HG03159 (cell line): ENCODE data around the gene LRFN2.

ENCODE experiments used
- ATAC-seq: cut with Tn5 transposase; IDR thresholded peaks from one replicate; pipeline ENCODE4 v1.9.1; 2021; ENCODE audit warnings: mild to moderate bottlenecking, moderate library complexity; ENCODE audit not compliant: unreplicated experiment

Gene LRFN2

DNA sequence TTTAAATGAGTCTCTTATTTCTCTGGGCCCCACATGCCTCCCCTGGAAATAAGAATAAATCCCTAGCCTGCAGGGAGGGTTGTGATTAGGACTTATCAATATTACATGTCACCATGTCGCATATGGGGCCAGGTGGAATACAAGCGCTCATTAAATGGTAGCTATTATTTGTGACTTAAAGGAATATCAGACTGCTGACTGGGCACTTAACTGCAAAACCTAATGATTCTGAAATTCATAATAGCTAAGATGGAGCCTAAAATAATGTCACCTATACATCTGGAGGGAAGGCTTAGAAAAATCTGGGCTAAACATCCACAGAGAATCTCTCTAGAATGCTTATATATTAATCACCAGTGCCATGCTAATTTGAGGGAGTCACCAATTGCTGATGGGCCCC lies 106.5 kb downstream of the LRFN2 start:
- ATAC-seq, result no peak

DNA sequence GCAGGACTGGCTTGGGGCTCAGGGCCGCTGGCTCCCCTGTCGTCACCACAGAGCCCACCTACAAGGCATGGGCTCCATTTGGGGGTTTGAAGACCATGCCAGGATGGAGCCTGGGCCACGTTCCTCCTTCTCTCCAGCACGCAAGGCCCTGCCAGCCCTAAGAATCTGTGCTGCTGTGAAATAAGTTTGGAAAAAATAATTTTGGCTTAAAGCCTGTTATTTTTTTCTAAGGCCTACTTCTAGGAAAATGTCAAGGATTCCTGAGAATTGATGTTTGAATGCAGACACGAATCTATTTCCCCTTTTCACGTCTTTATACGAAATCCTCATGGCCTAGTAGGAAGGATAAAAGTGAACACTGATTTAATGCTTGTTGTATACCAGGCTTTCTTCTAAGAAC lies 107.5 kb downstream of the LRFN2 start:
- ATAC-seq, result no peak

DNA sequence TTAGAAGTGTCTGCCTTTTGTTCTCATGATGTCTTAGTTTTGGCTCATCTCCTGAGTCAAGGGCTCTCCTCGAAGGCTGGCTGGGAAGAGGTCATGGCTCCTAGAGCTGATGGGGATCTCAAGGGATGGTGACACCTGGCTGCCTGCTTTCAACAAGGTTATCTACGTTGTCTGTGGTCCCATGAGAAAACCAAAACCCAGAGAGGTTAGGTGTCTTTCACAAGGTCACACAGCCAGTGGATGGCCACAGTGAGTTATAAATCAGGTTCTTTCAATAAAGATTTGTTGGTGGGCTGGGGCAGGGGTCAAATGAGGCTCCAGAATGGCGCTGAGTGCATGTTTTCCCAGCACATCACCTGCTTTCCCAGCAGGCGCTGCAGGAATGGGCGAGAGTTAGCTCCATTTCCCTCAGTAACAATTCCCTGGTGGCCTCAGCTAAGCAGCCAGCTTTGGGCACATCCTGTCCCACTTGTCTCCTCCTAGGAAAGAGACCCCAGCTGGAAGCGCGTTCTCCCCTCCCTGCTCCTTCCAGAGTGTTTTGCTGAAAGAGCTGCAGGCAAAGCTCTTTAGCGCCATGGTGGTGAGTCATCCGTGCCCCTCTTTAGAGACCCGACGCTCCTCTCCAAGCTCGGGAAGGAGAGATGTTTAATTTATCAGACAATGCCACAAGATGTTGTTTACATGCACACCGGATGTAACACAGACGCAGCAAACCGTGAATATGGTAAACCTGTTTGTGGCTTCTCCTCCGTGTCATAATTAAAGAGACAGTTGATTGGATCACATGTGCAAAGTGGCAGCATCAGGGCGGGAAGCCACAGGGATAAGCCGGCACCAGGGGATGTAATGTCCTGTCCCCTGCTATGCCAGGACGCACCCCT lies 109.7 kb downstream of the LRFN2 start:
- no peak for ATAC-seq

DNA sequence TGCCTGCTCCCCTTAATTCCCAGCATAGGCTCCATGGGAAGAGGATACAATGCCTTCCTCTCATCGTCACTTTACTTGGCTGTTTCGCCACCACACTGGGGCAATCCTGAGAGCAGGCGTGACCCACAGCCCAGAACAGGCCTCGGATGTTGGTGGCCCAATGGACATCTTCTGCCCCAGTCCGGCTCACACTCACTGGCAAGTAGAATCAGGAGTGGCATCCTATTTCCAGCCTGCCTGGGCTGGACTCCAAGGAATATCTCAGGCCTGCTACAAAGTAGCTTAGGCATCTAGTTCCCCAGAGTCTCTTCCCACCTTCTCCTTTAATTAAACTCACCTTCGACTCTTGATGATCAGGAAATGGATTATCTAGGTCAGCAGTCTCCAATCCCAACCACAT lies 110.5 kb downstream of the LRFN2 start:
- ATAC-seq, result no peak

DNA sequence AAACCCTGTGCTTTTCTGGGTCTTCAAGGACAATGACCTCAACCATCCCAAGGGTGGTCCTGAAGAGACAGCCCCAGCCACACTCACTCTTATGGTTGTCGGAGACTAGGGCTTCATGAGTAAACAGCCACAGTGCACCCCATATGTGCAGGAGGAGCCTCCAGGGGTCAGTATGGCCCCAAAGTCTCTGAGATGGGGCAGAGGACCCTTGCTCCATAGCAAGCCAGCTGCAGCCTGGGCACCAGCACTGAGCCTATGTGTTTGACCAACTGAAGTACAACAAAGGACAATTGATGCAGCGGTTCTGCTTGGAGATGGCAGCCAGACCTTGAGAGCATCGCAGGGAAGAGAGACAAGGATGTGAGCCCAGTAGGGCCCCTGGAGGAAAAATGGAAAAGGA lies 112.2 kb downstream of the LRFN2 start:
- no peak for ATAC-seq

DNA sequence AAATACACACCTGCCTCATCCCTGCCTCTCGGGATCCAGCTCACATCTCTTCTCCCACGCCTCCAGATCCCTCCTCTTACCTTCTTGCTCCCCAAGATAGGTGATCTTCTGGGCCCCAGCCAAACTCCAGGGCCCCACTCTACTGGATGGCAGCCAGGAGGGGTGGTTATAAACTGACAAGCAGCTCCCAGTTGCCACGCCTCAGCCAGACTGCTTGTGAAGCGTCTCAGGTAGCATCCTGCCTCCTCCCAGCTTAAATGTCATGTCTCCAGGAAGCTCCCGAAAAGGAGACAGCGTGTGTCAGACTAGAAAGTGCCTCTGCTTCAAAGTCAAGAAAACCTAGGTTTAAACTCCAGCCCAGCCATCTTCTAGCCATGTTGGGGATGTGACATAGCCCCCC lies 114.1 kb downstream of the LRFN2 start:
- no peak for ATAC-seq

DNA sequence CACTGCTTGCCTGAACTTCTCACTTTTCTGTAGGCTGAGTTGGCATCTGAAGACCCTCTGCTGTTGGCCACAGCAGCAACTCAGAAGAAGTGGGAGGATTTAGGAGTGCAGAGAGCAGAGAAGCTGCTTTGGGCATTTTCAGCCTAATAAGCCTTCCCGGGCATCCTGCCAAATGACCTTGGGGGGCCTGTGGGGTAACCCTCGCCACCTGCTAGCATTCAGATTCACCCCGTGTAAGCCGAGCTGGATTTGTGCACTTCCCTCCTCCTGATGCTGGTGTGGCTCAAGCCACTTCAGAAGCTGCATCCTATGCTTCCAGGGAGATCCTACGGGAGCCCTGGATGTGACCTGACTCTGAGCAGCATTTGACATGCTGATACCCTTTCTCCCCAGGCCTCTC lies 114.8 kb downstream of the LRFN2 start:
- no peak for ATAC-seq

DNA sequence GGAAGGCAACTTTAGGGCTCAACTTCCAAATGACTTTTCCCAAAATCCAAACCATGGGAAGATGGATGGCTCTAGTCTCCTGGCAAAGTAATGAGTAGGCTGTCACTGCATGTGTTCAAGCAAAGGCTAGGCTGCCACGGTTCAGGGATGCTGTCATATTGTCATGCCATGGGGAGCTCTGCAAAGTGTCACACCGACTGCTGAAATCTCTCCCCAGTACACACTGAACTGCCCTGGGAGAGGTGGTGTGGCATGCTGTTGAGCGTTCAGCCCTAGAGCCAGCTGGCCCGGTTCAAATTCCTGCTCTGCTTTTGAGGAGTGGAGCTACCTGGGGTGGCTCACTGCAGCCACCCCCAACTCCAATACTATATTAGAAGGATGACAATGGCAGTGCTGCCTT lies 115.9 kb downstream of the LRFN2 start:
- ATAC-seq, result no peak

DNA sequence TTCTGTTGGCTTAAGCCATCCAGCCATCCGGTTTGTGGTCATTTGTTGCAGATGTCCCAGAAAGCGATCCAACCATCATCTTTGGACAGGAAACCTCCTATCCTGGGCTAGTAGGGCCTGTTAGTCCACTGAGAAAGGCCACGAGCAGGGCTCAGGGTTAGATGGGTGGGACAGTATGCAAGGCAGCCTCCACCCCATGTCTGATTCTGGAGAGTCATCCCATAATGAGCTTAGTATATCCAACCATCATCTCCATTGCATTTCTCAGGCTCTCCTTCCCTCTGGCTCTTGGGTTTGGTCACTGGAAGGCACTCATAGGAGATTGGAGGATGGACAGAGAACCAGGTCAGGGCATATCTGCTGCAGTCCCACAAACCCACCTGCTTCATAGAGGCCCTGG lies 117.8 kb downstream of the LRFN2 start:
- no peak for ATAC-seq

DNA sequence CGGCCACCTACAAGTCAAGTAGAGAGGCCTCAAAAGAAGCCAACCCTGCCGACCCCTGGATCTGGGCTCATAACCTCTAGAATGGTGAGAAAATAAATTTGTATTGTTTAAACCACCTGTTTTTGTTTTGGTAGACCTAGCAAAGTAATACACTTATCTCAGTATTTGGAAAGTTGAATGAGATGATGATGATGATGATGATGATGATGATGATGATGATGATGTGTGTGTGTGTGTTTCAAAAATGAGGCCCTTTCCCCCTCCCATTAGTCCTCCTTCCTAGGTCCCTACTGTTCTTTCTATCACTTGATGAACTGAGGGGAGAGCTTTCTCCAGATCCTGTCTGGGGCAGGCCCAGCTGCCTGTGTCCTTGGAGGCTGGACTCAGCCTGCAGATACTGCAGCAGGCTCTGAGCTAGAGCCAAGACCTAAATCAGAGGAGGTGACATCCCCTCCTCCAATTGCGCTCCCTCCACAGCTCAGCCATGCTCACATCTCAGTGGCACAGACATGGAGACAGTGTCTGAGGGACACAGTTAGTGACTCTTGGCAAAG lies 120.1 kb downstream of the LRFN2 start:
- no peak for ATAC-seq

DNA sequence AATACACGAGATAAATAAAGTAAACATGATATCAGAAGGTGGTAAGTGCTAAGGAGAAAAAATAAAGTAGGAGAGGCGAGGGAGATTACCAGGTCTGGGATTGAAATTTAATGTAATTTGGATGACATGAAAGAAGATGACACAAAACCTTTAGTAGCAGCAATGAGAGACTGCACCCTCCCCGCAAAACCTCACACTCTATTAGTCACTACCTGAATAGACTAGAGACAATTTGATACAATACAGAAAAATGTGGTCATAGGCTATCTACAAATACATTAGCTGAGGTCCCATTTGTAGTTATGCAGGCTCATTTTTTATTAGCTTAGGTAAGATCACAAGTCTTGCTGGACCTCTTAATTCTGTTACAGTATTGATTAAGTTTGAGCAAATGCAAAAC lies 125.5 kb downstream of the LRFN2 start:
- no peak for ATAC-seq

DNA sequence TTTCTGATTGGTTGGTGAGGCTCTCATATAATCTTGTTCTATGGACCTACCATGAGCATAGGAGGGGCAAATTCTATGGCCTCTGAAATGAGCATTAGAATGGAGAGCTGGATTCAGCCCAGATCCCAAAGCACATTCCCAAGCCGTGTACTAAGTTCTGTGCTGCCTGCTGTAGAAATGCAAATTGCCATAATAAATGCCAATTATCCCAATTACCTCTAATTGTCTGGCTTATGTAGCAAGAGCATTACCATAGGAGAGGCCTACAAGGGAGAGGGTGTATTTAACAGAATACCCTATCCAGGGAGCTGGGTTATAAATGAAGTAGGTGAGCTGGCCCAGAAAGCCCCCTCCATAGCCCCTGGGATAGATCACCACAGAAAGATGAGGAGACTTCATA lies 126.8 kb downstream of the LRFN2 start:
- no peak for ATAC-seq

DNA sequence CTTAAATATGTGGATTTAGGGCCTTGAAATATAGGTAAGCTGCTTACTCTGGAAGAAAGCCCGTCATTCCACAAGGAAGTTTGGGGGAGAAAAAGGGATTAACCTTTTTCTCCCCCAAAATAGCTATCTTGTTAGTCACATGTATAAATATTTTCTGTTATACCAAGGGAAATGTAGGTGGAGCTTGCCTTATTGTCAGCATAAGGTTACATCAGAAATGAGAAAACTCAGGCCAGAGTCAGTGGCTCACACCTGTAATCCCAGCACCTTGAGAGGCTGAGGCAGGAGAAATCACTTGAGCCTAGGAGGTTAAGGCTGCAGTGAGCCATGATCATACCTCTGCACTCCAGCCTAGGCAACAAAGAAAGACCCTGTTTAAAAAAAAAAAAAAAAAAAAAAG lies 129.9 kb downstream of the LRFN2 start:
- ATAC-seq, result no peak

DNA sequence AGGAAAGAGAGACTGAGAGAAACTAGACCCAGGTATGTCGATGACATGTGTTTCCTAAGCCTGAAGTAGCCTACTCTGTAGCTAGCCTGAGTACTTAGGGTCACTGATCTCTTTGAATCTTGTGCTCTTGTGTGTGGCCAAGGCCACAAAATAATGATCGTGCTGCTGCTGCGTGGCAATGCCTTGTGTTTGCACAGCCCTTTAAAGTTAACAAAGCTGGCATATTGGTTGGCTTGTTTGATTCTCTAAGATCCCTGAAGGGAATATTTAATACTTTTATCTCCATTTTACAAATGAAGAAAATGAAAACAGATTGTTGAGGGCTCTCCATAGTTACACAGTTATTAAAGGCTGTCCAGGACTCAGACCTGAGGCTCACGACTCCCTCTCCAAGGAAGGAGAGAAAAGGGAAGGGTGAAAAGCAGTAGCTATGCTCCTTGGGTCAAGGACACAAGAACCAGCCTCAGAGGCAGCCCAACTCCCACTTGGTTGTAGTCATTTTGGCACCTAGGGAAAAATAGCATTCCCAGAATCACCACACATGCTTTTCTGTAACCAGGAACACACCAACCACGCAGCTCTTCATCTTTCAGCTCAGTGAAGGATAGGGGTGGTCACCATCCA lies 130.7 kb downstream of the LRFN2 start:
- ATAC-seq, result no peak

DNA sequence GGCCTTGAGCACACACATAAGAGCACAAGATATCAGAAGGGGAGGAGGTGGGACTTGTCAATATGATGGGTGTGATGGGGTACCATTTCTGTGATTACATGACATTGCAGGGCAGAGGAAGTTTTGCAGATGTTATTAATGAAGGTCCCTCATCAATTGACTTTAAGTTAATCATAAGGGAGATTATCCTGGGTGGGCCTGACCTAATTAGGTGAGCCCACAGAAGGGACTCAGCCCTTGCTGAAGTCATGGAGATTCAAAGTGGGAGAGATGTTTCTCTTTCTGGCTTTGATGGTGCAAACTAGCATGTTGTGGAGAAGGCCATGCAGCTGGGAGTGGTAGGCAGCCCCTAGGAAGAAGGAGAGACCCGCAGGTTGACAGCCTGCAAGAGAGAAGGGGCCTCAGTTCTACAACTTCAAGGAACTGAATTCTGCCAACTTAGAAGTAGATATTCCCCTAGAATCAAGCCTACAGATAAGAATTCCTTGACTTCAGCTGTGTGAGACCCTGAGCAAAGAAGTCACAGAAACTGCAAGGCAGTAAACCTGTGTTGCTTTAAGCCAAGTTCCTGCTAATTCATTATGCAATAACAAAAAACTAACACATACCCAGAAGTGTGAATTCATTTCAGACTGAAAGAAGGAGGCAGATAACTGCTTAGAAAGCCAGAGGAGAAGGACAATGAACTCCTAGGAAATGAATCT lies 131.3 kb downstream of the LRFN2 start:
- ATAC-seq, result no peak

DNA sequence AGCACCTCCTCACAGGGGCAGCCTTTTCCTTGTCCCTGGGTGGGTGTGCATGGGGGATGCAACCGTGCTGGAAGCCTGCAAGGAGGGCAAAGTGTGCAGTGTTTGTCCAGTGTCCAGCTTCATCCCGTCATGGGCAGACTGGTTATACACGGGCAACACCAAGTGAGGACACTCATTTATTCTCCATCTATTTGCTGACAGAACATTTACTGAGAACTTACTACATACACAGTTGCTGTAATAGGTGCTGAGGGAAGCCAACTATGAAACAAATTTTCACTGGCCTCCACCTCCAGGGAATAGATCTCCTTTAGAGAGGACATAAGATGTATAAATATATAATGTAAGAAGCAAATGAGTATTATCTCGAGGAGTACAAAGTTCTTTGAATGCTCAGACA lies 136.7 kb downstream of the LRFN2 start:
- no peak for ATAC-seq

DNA sequence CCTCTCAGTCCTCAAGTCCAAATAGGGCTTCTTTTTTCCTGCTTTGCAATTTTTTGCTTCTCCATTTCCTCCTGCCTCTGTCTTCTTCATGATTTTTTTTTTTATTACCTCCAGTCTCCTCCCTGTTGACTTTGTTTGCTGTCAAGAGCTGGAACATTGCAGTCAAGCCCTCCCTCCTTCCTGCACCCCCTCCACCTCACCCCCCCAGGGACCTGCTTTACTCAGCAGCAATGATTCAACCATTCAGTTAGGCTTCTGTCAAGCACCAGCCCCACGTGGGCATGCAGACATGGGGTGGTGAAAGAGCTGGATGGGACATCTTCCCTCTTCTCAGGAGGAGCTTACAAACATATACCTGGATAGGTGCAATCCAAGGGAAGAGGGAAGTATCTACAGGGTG lies 142.4 kb downstream of the LRFN2 start:
- no peak for ATAC-seq

DNA sequence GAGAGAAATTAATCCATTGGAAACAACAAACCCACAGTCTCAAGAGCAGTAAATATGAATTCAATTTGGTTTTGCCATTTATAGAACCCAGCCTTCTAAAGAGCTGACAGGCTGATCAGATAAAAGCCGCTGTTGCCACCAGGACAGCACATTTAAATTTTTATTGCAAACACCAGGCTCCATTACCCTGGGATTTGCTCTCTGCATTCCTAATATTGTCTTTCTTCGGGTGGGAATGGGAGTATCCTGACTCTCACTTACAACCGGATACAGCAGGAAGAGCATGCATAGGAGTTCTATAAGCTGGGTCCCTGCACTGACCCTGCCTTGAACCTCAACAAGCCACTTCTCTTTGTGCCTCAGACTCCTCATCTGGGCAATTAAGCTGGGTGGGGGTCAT lies 142.9 kb downstream of the LRFN2 start:
- no peak for ATAC-seq

DNA sequence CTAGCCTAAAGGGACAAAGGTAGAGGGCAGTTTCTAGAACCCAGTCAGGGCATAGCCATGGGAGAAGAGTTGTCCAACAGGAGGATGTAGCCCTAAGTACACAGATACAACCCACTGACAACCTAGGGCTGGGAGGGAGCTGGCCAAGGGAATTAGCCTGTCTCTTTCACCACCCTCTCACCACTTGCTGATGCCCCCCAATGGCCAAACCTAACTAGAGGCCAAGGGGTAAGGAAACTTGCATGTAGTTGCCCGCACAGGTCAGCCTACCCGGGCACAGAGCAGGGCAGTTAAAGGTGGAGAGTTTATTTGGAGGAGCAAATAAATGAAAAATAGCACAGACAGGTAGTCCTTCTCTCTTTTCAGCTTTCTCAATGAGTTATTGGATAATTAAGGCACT lies 143.3 kb downstream of the LRFN2 start:
- no peak for ATAC-seq

DNA sequence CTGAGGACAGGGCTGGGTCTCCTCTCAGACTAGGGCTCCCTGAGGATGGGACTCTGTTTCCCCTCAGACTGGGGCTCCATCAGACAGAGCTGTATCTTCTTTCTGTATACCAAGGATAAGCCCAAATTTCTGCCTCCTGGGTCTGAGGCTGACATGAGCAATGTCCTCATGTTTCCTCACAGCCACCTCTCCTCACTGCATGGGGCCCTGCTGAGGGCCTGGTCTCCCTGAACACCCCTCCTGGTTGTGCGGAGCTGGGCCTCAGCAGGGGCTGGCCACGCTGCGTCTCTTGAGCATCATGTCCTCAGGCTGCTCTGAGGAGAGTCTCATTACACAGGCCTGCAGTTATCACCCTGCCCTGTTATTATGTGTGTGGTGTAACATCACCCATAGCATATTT lies 144.6 kb downstream of the LRFN2 start:
- ATAC-seq, result no peak

DNA sequence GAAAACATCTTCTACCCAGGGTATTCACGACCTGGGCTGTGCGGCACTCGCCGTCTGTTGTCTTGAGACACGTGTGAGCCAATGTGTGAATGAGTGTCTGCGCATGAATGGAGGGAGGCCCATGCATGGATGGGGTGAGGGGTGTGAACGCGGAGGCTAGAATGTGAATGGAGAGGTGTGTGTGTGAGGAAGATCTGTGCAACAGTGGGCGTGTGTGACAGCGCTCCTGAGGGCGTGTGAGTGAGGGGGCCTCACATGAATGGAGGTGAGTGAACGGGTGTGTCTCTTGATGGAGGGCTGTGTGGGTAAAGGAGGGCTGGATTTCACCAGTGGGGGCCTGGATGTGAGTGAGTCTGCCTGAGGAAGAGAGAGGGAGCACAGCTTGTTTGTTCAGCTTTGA lies 146.0 kb downstream of the LRFN2 start:
- ATAC-seq, result no peak

DNA sequence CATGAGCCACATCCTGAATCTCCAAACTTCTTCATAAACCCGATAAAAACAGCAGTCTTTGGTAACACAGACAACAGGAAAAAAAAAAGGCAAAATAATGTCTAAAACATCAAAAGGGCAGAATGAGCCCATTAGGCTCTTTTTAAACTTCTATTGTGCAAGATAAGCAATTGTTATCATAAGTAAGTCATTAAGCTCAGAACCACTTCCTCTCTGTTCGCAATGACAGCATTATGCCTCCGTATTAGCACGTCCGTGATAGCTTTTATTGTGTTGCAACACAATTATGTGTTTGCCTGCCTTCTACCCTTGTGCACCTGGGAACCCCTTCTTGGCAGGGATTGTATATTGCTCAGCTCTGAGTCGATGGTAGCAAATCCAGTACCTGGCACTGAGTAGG lies 147.1 kb downstream of the LRFN2 start:
- ATAC-seq, result no peak
